ENCODE data around the gene MRPL36. TPM values are rescaled to one million over a fixed set of nuclear protein-coding genes. Genes with fewer than 3 reads are reported as not detected.
A peak's percentile ranks its signal among the peaks of the same experiment; 100 is the strongest.
"Not testable (repeated sequence)": the region's sequence is repeated elsewhere in the genome, so short reads cannot be mapped to it uniquely, and the experiment has no call there.

The MRPL36 gene
- total RNA-seq, 1 donor from 2014 or later, result 28.7 TPM

DNA sequence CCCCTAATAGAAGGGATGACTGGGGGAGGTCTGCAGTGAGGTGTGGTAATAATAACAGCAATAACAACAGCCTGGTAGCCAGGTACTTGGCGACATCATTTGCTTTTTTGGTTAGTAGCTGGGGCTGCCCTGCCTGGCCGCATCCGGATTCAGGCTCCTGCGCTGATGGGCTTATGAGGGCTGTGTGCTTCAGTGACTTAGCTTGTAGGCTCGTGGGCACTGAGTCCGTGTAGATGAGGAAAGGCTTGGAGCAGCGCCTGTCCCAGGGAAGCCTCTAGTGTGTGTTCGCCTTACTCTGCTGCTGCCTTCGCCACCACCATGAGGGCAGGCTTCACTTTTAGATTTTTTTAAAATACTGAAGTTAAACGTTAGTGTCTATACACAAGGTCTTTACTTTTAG, 6.1 kb upstream of the MRPL36 start:
- Histone ChIP-seq H3K4me1 (ENCODE audit: control insufficient read depth in 3 of 3, insufficient read depth in 3 of 3, low read length in 3 of 3) (peaks cover 19 to 38% (median 19%) of the 10 kb centered on the region in 3 donors), H3K27ac (ENCODE audit: low read depth, low read length) (no peak overlapping the region), H3K36me3 (ENCODE audit: control insufficient read depth in 3 of 3, insufficient read depth in 3 of 3, low read length in 3 of 3) (peaks cover 58 to 69% (median 65%) of the 10 kb centered on the region in 3 donors)

GRCh38 chr5:1805326-1805725, 5.7 kb upstream of the MRPL36 start:
- Histone ChIP-seq H3K4me1 (ENCODE audit: control insufficient read depth in 3 of 3, insufficient read depth in 3 of 3, low read length in 3 of 3) (peaks cover 19 to 38% (median 19%) of the 10 kb centered on the region in 3 donors), H3K27me3 (ENCODE audit: control insufficient read depth in 3 of 3, insufficient read depth in 3 of 3, low read length in 3 of 3) (no peaks in the 10 kb centered on the region), H3K9ac (ENCODE audit: low read depth in 1 of 3, low read length in 3 of 3) (no peak overlapping the region), H3K27ac (ENCODE audit: low read depth, low read length) (no peak overlapping the region), H3K4me3 (ENCODE audit: low read length in 3 of 3) (no peak overlapping the region), H3K36me3 (ENCODE audit: control insufficient read depth in 3 of 3, insufficient read depth in 3 of 3, low read length in 3 of 3) (peaks cover 55 to 69% (median 64%) of the 10 kb centered on the region in 3 donors), H3K9me3 (ENCODE audit: control insufficient read depth in 3 of 3, low read length in 3 of 3) (no peaks in the 10 kb centered on the region)

More for the DNA sequence above, 6.1 kb upstream of the MRPL36 start:
- Histone ChIP-seq H3K9ac (ENCODE audit: low read depth in 1 of 3, low read length in 3 of 3) (no peak overlapping the region), H3K9me3 (ENCODE audit: control insufficient read depth in 3 of 3, low read length in 3 of 3) (no peaks in the 10 kb centered on the region), H3K27me3 (ENCODE audit: control insufficient read depth in 3 of 3, insufficient read depth in 3 of 3, low read length in 3 of 3) (no peaks in the 10 kb centered on the region), H3K4me3 (ENCODE audit: low read length in 3 of 3) (no peak overlapping the region)

GRCh38 chr5:1804001-1804690, 4.5 kb upstream of the MRPL36 start:
- H3K9me3 ChIP-seq (ENCODE audit: control insufficient read depth in 3 of 3, low read length in 3 of 3), result no peaks in the 10 kb centered on the region
- no peak overlapping the region for H3K4me3 ChIP-seq (ENCODE audit: low read length in 3 of 3)
- no peak overlapping the region for H3K27ac ChIP-seq (ENCODE audit: low read depth, low read length)
- peaks cover 45 to 57% (median 52%) of the 10 kb centered on the region in 3 donors for H3K36me3 ChIP-seq (ENCODE audit: control insufficient read depth in 3 of 3, insufficient read depth in 3 of 3, low read length in 3 of 3)
- H3K9ac ChIP-seq (ENCODE audit: low read depth in 1 of 3, low read length in 3 of 3), result no peak overlapping the region
- no peaks in the 10 kb centered on the region for H3K27me3 ChIP-seq (ENCODE audit: control insufficient read depth in 3 of 3, insufficient read depth in 3 of 3, low read length in 3 of 3)
- peaks cover 18 to 37% (median 19%) of the 10 kb centered on the region in 3 donors for H3K4me1 ChIP-seq (ENCODE audit: control insufficient read depth in 3 of 3, insufficient read depth in 3 of 3, low read length in 3 of 3)

DNA sequence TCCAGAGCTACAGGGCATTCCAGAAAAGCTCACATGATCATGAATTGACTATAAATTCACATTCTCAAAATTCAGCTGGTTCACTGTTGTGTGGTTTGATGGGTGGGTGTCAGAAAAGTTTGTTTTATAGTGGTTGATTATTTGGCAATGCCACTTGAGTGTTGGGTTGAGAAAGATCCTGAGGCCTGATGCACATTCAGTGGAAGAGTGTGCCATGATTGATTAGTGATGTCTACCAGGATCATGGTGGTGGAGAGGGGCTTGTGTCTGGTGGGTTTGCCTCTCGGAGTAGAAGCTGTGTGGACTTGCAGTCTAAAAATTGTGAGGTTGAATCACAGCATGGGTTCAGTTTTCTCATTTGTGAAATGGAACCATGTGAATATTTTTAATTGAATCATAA, 3.6 kb upstream of the MRPL36 start:
- Histone ChIP-seq H3K36me3 (ENCODE audit: control insufficient read depth in 3 of 3, insufficient read depth in 3 of 3, low read length in 3 of 3) (peaks cover 46 to 55% (median 51%) of the 10 kb centered on the region in 3 donors), H3K4me1 (ENCODE audit: control insufficient read depth in 3 of 3, insufficient read depth in 3 of 3, low read length in 3 of 3) (peaks cover 23 to 45% (median 26%) of the 10 kb centered on the region in 3 donors), H3K27ac (ENCODE audit: low read depth, low read length) (no peak overlapping the region), H3K27me3 (ENCODE audit: control insufficient read depth in 3 of 3, insufficient read depth in 3 of 3, low read length in 3 of 3) (no peaks in the 10 kb centered on the region), H3K4me3 (ENCODE audit: low read length in 3 of 3) (no peak overlapping the region), H3K9ac (ENCODE audit: low read depth in 1 of 3, low read length in 3 of 3) (no peak overlapping the region), H3K9me3 (ENCODE audit: control insufficient read depth in 3 of 3, low read length in 3 of 3) (no peaks in the 10 kb centered on the region)

DNA sequence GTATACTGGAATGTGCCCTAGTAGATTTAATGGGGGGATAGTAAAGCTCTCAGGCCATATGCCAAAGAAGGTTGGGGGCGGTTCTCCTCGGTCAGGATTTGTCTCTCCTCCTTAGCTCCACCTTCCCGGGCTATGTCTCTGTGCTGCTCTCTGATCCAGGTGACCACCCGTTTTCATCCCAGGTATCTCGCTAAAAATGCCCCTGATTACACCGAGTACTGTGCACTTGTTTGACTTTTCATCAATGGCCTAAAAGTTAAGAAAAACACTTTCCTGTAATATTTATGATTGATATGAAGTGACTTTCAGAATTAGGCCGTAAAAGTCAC, 2.3 kb upstream of the MRPL36 start:
- H3K27ac ChIP-seq (ENCODE audit: low read depth, low read length), result peak overlapping the region; percentile 61
- H3K36me3 ChIP-seq (ENCODE audit: control insufficient read depth in 3 of 3, insufficient read depth in 3 of 3, low read length in 3 of 3), result peaks cover 48 to 55% (median 52%) of the 10 kb centered on the region in 3 donors
- peak overlapping the region; percentile 85 to 96 (median 95) for H3K4me3 ChIP-seq (ENCODE audit: low read length in 3 of 3)
- H3K9me3 ChIP-seq (ENCODE audit: control insufficient read depth in 3 of 3, low read length in 3 of 3), result no peaks in the 10 kb centered on the region
- peaks cover 30 to 53% (median 36%) of the 10 kb centered on the region in 3 donors for H3K4me1 ChIP-seq (ENCODE audit: control insufficient read depth in 3 of 3, insufficient read depth in 3 of 3, low read length in 3 of 3)
- peak overlapping the region; percentile 79 to 96 (median 93) for H3K9ac ChIP-seq (ENCODE audit: low read depth in 1 of 3, low read length in 3 of 3)
- no peaks in the 10 kb centered on the region for H3K27me3 ChIP-seq (ENCODE audit: control insufficient read depth in 3 of 3, insufficient read depth in 3 of 3, low read length in 3 of 3)

DNA sequence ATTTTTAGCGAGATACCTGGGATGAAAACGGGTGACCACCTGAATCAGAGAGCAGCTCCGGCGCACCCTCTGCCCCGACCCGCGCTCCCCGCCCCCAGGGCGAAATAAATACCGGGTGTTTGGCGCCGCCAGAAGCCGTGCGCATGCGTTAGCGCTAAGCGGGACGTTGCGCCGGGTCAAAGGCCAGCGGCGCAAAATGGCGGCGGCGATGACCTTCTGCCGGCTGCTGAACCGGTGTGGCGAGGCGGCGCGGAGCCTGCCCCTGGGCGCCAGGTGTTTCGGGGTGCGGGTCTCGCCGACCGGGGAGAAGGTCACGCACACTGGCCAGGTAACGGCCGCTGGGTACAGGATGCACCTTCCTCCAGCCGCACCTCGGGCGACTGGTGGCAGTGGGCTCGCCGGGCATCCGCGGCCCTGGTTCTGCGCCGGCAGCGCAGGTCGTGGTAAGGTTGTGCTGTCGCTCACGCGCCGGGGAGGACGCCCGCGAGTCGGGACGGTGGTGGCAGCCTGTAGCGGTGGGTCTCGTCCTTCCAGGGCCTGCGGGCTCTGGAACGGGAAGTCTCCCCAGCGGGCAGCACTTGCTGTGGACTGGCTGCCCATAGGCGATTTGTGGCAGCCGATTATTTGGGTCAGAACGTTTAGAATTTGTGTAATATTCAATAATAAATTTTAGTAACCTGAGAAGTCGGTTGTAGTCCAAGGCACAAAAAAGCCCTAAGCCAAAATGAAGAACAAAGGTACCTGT, 1.8 kb upstream of the MRPL36 start, which contains the start of gene NDUFS6:
TSS of gene NDUFS6 (plus strand) at position 186 of the 745 bp plus-strand sequence. CDS start at position 197, 11 bp downstream.
- Histone ChIP-seq H3K9me3 (ENCODE audit: control insufficient read depth in 3 of 3, low read length in 3 of 3) (no peaks in the 10 kb centered on the region), H3K27ac (ENCODE audit: low read depth, low read length) (peak within 1 kb of the TSS; percentile 61), H3K4me1 (ENCODE audit: control insufficient read depth in 3 of 3, insufficient read depth in 3 of 3, low read length in 3 of 3) (peaks cover 30 to 53% (median 36%) of the 10 kb centered on the region in 3 donors), H3K4me3 (ENCODE audit: low read length in 3 of 3) (peak within 1 kb of the TSS; percentile 85 to 96 (median 95)), H3K27me3 (ENCODE audit: control insufficient read depth in 3 of 3, insufficient read depth in 3 of 3, low read length in 3 of 3) (no peaks in the 10 kb centered on the region), H3K36me3 (ENCODE audit: control insufficient read depth in 3 of 3, insufficient read depth in 3 of 3, low read length in 3 of 3) (peaks cover 48 to 55% (median 51%) of the 10 kb centered on the region in 3 donors), H3K9ac (ENCODE audit: low read depth in 1 of 3, low read length in 3 of 3) (peak within 1 kb of the TSS; percentile 79 to 96 (median 93))

DNA sequence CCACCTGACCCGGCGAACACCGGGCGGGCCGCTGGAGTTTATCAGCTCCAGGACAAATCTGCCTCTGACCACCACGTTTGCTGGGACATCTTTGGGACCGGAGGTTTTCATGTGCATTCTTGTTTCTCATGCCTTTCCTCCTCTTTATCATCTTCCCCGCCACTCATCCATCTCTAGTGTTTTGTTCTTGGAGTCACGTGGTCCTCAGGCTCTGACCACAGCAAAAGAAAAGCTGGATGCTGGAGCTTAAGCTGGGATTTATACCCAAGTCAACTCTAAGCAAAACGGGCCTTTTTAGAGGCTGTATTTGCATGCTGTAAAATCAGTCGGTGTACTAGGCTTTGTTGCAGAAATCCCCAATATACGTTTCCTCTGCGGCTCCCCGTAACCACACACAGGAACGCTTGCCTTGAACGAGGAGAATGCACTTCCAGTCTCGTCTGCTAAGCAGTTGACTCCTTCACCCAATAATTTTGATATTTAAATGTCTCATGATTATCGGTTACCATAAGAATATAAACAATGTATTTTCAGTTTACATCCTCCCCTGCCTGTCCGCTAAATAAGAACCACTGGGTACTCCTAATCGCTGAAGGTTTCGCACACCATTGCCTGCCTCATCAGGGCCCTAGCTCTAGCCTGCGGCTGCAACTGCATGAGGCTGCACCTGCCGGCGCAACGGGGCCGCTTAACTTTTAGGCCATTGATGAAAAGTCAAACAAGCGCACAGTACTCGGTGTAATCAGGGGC, 1.0 kb upstream of the MRPL36 start:
- peaks cover 44 to 50% (median 46%) of the 10 kb centered on the region in 3 donors for H3K36me3 ChIP-seq (ENCODE audit: control insufficient read depth in 3 of 3, insufficient read depth in 3 of 3, low read length in 3 of 3)

DNA sequence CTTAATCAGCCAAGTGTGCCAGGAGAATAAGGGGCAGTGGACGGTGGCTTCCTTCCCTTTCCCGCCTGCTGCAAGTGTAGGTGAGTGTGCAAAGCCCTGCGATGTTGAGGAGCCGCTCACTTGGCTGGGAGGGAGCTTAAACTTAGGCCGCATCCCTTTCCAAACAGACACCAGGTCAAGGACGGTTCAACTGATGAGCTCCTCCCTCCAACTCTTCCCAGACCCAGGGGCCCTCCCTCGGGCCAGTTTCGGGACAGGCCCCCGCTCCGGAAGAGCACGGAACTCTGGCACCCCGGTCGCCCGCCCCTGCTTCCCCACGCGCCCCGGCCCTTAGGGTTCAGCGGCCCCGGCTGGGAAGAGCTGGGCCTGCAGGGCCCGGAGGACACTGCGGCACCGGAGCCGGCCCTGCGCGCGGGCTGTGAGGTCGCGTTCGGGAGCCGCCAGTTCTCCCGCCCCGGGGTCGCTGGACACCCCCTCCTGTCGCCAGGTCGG, 481 bp downstream of the MRPL36 start:
- H3K27ac ChIP-seq (ENCODE audit: low read depth, low read length), result peak overlapping the region; percentile 61
- peaks cover 33 to 39% (median 37%) of the 10 kb centered on the region in 3 donors for H3K36me3 ChIP-seq (ENCODE audit: control insufficient read depth in 3 of 3, insufficient read depth in 3 of 3, low read length in 3 of 3)
- H3K9me3 ChIP-seq (ENCODE audit: control insufficient read depth in 3 of 3, low read length in 3 of 3), result no peaks in the 10 kb centered on the region
- H3K4me1 ChIP-seq (ENCODE audit: control insufficient read depth in 3 of 3, insufficient read depth in 3 of 3, low read length in 3 of 3), result peaks cover 29 to 54% (median 44%) of the 10 kb centered on the region in 3 donors
- H3K27me3 ChIP-seq (ENCODE audit: control insufficient read depth in 3 of 3, insufficient read depth in 3 of 3, low read length in 3 of 3), result no peaks in the 10 kb centered on the region
- peak overlapping the region; percentile 85 to 96 (median 88) for H3K4me3 ChIP-seq (ENCODE audit: low read length in 3 of 3)
- peak overlapping the region; percentile 81 to 96 (median 88) for H3K9ac ChIP-seq (ENCODE audit: low read depth in 1 of 3, low read length in 3 of 3)

More for the DNA sequence above, 1.0 kb upstream of the MRPL36 start:
- H3K4me3 ChIP-seq (ENCODE audit: low read length in 3 of 3), result peak overlapping the region; percentile 85 to 96 (median 95)
- H3K27ac ChIP-seq (ENCODE audit: low read depth, low read length), result peak overlapping the region; percentile 61
- peak overlapping the region; percentile 79 to 96 (median 93) for H3K9ac ChIP-seq (ENCODE audit: low read depth in 1 of 3, low read length in 3 of 3)
- no peaks in the 10 kb centered on the region for H3K27me3 ChIP-seq (ENCODE audit: control insufficient read depth in 3 of 3, insufficient read depth in 3 of 3, low read length in 3 of 3)
- H3K4me1 ChIP-seq (ENCODE audit: control insufficient read depth in 3 of 3, insufficient read depth in 3 of 3, low read length in 3 of 3), result peaks cover 30 to 53% (median 36%) of the 10 kb centered on the region in 3 donors
- H3K9me3 ChIP-seq (ENCODE audit: control insufficient read depth in 3 of 3, low read length in 3 of 3), result no peaks in the 10 kb centered on the region

- H3K9me3 ChIP-seq (ENCODE audit: control insufficient read depth in 3 of 3, low read length in 3 of 3); H3K27ac ChIP-seq (ENCODE audit: low read depth, low read length); H3K27me3 ChIP-seq (ENCODE audit: control insufficient read depth in 3 of 3, insufficient read depth in 3 of 3, low read length in 3 of 3): not testable (repeated sequence)
- peak overlapping the region; percentile 81 to 96 (median 88) for H3K9ac ChIP-seq (ENCODE audit: low read depth in 1 of 3, low read length in 3 of 3)
- H3K36me3 ChIP-seq (ENCODE audit: control insufficient read depth in 3 of 3, insufficient read depth in 3 of 3, low read length in 3 of 3), result peaks cover 28 to 33% (median 32%) of the 10 kb centered on the region in 3 donors
- peak overlapping the region; percentile 85 to 96 (median 88) for H3K4me3 ChIP-seq (ENCODE audit: low read length in 3 of 3)
- peaks cover 28 to 50% (median 46%) of the 10 kb centered on the region in 3 donors for H3K4me1 ChIP-seq (ENCODE audit: control insufficient read depth in 3 of 3, insufficient read depth in 3 of 3, low read length in 3 of 3)
Observed at GRCh38 chr5:1798589-1798988, 1.0 kb downstream of the MRPL36 start.
